NCI-H128 (cell line): Measurements from ENCODE around the gene RAB43.
"Not testable (repeated sequence)": the region's sequence is repeated elsewhere in the genome, so short reads cannot be mapped to it uniquely, and the experiment has no call there.

Source experiments
- DNase-seq: peaks from one replicate; lab custom pipeline; 2025; ENCODE audit not compliant: unreplicated experiment; lab: John Stamatoyannopoulos, UW

The RAB43 gene

DNA sequence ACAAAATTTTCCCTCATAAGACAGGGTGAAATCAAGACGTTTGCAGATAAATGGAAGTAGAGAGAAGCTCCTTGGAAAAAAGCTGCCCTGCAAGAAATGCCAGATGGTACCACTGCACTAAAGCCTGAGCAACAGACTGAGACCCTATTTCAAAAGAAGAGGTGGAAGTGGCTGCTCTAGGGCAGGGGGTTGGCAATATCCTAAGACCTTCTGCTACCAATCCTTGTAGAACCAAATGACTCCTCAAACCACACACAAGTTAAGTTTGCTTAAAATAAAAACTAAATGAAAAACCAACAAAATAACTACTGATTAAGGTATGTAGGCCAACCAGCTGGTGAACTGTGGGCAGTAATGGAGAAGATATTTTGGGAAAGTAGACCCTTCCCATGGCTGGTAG lies 21.3 kb downstream of the RAB43 start:
- no peak for DNase-seq

DNA sequence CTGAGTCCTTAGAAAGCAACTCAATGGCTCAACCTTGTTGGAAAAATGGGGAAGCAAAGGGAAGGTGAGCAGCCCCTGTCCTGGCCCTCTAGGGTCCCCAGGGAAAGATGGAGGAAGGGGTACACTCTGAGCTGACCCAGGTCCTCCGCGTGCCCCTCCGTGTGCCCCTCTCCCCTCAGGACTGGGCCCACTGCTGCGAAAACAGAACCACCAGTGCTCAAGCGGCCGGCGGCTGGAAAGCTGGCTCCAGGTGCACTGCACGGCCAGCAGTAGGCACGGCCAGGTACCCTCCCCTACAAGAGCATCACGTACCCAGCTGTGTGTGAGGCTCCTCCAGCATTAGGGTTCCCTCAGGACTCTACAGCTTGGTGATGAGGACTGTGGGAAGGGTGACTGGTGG lies 26.3 kb downstream of the RAB43 start:
- DNase-seq: no peak

DNA sequence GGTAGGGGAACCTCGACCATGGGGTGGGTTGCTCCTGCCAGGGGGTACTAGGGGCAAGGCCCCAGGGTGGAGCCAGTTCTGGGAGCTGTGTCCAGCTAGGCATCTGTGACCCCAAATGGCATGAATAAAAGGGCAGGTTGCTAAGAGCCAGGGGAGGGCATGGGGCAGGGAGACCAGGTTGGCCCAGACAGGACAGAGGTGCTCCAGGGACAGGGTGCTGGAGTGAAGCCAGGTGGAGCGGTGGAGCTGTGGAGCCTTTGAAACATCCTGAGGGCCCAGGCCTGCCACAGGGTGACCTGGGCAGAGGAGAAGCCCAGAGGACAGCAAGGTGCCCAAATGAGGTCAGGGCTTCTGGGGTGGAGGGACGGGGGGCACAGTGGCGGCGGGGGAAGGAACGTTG lies 33.3 kb downstream of the RAB43 start:
- not testable (repeated sequence) for DNase-seq

DNA sequence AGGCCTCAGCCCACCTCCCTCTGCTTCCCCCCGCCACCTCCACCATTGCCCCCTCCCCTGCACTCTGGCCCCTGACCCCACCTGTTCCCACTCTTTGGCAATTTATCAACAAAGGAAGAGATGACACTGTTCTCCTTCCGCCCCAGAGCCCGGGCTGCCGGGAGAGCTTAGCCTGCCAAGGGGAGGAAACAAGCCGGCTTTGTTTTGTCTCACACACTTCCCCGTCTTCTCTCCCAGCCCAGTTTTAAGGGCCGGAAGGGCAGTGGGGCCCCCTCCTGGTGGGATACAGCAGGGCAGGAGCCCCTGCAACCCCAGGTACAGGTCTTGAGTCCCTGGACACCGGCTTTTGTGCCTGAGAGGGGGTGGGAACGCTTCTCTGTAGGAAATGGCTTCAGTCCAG lies 33.7 kb downstream of the RAB43 start:
- DNase-seq: not testable (repeated sequence)

DNA sequence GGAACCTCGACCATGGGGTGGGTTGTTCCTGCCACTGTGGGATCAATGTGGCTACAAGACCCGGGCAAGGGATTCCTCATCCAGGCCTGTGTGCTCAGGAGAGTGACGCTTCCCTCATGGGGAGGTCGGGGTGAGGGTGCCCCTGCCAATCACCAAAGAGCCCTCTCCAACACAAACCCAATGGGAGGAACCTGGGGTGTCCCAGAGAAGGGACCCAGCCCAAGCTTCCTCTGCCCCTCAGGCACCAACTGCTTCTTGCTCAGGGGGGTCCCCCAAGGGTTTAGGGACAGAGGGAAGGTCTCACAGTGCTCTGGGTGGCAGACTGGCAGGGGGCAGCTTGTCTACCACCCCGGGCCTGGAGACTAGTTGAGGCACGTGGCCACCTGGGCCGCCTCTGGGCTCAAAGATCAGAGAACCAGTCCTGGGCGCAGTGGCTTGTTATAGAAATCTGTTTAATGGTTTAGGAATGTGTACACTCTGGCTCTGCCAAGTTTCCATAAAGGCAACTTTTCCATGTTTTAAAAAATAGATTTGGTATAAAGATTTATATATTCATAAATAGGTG lies 34.4 kb downstream of the RAB43 start:
- no peak for DNase-seq

DNA sequence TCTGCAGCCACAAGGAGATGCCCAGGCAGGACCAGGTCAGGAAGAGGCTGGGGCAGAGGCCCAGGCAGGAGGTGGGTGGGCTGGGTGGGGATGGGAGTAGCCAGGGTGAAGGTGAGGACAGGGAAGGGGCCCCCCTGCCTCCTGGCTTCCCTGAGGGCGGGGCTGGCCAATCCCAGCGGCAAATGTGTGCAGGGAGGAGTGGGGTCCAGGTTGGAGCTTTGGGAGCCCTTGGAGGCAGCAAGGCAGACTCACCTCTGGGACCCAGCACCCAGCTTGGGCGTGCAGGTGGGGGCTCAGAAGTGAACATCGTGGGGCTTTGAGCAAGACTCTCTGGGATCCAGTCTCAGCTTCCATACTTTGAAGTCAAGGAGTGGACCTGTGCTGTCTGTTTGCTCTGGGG lies 35.8 kb downstream of the RAB43 start:
- DNase-seq: no peak

DNA sequence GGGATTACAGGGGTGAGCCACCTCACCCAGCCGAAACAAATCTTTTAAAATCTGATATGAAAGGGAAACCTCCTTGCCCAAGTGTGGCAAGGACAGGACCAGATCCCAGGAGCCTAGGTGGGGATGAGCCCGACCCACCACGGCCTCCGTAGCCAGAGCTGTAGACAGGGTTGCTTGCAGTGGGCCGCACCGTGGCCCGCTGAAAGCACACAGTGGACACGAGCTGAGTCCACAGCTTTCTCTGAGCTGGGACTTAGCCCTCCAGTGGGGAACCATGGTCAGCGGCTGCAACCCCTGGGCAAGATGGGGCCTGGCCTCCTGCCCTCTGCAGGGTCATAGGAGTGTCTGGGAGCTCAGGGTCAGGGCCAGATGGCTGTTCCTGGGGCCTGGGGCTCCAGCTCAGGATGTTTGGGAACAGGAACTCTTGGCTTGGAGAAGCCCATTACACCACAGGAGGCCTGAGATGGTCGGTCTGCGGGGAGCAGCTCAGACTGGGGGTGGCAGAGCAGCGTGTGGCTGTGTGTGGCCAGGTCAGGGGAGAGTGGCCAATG lies 36.4 kb downstream of the RAB43 start:
- no peak for DNase-seq

DNA sequence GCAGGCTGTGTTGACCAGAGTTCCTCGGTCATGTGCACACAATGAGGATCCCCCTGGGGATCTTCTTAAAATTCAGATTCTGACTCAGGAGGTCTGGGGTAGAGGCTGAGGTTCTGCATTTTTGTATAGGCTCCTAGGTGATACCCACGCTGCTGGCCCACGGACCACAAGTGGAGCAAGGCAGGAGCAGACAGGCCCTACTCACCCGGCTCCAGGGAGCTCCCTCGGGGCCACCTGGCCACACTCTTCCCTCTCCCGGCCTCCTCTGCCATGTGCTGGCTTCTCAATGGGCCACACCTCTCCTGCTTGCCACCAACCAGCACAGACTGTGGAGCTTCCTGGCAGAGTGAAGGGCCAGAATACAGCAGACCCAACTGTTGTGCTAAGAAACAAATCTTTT lies 37.1 kb downstream of the RAB43 start:
- no peak for DNase-seq

DNA sequence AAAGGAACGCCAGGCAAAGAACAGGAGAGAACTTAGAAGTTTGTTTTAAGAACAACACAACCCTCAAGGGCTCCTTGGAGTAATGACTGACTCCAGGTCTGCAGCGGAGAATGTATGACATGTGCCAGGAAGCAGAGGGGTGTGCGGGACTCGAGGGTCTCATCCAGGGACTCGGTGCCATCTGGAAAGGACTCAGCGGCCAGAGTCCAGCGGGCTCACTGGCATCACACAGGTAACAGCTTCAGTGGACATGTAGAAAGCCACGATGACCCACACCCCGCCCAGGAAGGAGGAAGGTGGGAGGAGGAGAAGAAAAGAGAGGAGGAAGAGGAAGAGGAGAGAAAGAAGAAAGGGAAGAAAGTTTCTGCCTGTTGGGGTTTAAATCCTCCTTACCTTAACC lies 39.6 kb downstream of the RAB43 start:
- DNase-seq: no peak

DNA sequence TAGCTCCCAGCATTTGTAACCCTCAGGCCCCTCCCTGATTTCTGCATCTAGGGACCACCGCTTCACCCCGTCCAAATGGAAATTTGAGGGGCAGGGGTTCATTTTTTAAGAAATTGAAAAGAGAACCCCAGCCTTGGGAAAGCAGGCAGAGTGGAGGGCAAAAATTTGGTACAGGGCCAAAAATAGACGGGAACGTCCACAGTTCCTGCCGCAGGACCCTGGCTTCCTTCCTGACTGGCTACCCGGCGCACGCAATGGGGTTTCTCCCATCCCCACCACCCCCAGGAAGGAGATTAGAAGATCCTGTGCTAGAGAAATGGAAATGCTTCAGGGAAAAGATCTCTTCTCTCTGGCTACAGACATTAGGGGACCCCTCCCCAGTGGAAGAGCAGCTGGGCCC lies 40.1 kb downstream of the RAB43 start:
- no peak for DNase-seq

DNA sequence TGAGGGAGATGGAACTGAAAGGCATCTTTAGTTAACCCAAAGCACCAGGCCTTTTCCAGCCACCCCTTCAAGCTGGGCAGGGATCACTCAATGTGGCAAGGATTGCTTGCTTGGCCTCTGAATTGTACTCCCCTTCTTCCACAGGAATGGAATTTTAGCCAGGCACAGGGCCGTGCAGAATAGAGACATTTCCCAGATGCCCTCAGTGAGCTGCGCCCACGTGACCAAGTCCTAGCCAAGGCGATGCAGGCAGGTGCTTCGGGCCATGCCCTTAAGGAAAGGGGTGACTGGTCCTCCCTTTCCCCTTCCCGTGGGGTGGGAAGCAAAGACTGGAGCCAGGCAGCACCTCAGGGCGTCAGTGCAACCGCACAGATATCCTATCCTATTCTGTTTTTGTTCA lies 43.1 kb downstream of the RAB43 start:
- DNase-seq: no peak

DNA sequence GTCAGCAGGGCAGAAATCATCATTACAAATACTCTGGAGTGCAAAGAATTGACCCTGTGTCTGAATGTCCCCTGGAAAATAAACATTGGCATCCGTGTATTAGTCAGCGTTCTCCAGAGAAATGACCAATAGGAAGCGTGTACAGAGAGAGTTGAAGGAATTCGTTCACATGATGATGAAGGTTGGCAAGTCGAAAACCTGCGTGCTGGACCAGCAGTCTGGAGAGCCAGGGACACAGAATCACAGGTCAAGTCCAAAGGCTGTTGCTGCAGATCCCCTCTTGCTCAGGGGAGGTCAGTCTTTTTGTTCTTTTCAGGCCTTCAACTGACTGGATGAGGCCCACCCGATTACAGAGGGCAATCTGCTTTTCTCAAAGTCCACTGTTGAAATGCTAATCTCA lies 44.4 kb downstream of the RAB43 start:
- no peak for DNase-seq

DNA sequence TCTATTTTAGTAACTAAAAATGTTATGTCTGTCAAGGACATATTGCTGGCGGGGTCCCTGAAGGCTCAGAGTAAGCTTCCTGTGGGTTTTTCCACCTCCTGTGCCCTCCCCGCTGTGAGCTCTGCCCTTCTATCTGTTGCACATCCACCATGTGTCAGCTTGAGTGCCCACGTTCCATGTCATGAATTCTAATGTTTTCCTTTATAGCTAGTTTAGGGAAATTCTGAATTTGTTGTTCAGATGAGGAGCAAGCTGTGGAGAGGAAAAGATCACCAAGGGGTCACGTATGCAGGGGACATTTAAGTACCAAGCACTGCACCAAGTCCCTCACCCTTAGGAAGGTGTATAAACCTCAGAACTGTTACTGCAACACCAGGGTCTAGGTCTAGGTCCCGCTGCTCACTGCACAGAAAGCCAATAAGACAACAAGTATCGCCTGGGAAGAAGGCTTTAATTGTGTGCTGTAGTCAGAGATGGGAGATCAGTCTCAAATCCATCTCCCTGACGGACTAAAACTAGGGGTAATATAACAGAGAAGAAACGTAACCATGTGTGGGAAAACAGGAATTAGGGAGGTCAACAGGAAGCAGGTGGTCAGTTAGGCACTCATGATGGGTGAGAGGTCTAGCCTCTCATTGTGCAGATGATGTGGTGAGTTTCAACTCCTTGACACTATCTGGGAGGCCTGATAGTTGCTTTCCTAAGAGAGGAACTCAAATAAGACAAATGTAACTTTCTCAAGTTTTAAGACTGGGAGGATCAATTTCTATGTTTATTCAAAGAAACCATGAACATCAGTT lies 51.3 kb downstream of the RAB43 start:
- DNase-seq: no peak

DNA sequence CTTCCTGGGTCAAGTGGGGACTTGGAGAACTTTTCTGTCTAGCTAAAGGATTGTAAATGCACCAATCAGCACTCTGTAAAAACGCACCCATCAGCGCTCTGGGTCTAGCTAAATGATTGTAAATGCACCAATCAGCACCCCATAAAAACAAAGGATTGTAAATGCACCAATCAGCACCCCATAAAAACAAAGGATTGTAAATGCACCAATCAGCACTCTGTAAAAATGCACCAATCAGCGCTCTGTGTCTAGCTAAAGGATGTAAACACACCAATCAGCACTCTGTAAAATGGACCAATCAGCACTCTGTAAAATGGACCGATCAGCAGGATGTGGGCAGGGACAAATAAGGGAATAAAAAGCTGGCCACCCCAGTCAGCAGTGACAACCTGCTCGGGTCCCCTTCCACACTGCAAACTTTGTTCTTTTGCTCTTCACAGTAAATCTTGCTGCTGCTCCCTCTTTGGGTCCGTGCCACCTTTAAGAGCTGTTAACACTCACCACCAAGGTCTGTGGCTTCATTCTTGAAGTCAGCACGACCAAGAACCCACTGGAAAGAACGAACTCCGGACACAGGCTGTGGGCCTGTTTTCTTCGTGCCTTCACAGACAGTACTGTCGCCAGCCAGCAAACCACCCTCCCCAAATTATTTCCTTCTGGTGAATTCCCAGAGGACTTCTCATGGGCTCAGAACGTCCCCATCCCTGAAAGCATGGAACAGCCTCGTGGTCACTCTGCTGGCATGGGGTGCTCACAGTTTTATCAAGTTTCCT lies 52.1 kb downstream of the RAB43 start:
- DNase-seq: not testable (repeated sequence)

DNA sequence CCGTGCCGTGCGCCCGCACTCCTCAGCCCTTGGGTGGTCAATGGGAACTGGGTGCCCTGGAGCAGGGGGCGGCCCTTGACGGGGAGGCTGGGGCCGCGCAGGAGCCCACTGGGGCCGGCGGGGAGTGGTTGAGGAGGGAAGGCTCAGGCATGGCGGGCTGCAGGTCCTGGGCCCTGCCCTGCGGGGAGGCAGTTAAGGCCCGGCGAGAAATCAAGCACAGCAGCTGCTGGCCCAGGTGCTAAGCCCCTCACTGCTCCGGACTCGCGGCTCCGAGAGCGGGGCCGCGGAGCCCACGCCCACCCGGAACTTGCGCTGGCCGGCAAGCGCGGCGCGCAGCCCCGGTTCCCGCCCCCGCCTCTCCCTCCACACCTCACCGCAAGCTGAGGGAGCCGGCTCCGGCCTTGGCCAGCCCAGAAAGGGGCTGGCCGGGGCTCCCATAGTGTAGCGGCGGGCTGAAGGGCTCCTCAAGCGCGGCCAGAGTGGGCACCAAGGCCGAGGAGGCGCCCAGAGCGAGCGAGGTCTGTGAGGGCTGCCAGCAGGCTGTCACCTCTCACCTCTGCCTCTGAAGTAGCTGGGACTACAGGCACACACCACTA lies 53.2 kb downstream of the RAB43 start:
- no peak for DNase-seq

DNA sequence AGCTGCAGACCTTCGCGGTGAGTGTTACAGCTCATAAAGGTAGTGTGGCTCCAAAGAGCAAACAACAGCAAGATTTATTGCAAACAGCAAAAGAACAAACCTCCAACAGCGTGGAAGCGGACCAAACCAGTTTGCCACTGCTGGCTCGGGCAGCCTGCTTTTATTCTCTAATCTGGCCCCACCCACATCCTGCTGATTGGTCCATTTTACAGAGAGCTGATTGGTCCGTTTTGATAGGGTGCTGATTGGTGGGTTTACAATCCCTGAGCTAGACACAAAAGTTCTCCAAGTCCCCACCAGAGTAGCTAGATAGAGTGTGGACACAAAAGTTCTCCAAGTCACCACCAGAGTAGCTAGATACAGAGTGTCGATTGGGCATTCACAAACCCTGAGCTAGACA lies 53.9 kb downstream of the RAB43 start:
- not testable (repeated sequence) for DNase-seq

DNA sequence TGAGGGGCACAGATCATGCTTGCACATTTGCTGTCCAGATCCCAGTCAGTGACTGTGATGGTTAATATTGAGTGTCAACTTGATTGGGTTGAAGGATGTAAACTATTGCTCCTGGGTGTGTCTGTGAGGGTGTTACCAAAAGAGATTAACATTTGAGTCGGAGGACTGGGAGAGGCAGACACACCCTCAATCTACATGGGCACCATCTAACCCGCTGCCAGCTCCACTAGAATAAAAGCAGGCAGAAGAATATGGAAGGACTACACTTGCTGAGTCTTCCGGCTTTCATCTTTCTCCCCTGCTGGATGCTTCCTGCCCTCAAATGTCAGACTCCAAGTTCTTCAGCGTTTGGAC lies 55.9 kb downstream of the RAB43 start:
- DNase-seq: no peak

DNA sequence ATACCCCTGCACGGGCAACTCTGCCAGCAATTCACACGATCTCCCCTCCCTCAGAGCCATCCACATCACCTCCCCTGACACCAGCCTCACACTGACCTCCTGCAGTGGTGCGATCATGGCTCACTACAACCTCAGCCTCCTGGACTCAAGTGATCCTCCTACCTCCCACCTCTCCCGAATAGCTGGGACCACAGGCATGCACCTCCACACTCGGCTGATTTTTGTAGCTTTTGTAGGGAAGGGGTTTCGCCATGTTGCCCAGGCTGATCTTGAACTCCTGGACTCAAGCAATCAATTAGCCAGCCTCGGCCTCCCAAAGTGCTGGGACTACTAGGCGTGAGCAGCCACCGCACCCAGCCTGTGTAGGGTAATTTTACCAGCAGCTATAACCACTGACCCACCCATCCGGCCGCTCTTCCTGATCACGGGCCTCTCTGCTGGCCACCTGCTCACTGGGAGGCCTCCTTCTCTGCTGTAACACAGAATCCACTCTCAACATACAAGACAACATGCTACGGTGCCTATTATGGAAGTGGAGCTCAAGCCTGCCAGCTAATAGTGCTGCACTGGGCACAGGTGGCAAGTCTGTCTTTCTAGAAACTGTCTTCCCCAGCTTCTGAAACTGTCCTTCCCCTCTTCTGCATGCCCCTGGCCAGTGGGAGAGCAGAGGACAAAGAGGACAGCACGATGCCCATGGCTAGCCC lies 56.4 kb downstream of the RAB43 start:
- no peak for DNase-seq

DNA sequence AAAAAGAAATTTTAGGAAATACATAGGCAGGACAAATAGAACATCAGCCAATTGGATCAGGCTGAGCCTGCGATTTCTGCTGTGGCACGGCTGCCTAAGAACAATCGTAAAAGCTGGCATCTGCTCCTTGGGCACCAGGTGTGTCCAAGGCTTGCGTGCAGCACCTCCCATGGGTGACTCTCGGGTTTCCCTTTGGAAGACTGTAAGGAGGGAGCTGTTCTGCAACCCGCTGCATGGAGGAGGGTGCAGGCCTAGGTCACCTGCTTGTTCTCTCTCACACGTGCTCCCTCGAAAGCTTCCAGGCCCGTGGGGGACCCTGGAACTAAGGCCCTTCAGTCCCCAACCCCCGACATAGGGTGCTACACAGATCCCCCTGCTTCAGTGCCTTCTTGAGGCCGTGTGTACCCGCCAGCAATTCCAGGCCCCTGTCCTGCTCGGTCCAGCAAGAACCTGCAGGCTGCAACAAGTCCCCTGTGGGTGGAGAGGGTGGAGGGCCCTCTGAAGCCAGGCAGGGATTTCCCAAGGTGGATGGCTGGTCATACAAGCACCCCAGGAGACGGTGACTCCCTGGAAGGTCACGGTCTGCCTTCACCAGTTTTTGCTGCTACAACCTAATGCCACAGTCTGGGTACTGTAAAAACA lies 57.6 kb downstream of the RAB43 start:
- DNase-seq: no peak

DNA sequence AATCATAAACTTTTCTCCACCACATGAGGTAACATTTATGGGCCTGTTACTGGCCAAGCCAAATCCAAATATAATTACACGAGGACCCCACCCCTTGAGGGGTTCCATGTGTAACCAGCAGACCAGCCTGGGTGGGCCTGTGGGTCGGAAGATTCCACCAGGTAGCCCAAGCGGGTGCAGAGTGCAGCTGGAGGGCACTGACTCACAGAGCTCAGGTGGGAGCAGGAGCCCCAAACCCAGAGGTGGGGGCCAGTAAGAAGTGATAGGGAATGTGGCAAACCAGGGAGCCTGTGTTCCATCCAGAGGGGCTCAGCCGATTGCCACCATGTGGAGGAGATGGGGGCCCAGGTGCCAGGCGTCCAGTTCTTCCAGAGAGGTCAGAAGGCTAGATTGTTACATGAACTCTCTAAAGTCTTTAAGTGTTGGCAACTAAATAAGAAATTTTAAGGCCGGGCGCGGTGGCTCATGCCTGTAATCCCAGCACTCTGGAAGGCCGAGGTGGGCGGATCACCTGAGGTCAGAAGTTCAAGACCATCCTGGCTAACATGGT lies 58.4 kb downstream of the RAB43 start:
- no peak for DNase-seq
